Cerebellar cortex (tissue), 1 donor: Measurements from ENCODE around the gene FN1.
"Not testable (repeated sequence)": the region's sequence is repeated elsewhere in the genome, so short reads cannot be mapped to it uniquely, and the experiment has no call there.

ENCODE experiments used
- DNase-seq: peaks from one replicate; pipeline ENCODE4 v3.0.0-alpha.2; 2015; ENCODE audit warnings: low spot score

Gene FN1

DNA sequence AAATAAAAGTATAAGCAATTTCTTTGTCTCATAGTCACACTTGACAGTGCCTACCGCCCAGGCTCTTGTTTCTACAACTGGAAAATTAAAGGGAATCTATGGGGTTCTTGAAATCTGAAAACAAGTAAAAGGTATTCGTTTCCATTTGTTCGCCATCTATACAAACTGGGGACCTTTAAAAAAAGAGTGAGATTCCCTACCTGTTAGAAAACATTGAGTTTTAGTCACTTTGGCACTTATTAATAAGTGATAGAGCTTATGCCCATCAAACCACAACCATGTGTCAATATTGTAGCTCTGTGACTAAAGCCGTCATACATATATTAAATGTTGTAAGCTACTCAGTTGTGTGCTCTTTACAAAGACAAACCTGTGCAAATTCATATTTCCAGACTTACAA, 13.2 kb downstream of the FN1 start:
- DNase-seq, result no peak

GRCh38 chr2:215421859-215422461, 13.9 kb downstream of the FN1 start:
- no peak for DNase-seq

- DNase-seq, result no peak
Measured at GRCh38 chr2:215420471-215420935, 15.4 kb downstream of the FN1 start.

DNA sequence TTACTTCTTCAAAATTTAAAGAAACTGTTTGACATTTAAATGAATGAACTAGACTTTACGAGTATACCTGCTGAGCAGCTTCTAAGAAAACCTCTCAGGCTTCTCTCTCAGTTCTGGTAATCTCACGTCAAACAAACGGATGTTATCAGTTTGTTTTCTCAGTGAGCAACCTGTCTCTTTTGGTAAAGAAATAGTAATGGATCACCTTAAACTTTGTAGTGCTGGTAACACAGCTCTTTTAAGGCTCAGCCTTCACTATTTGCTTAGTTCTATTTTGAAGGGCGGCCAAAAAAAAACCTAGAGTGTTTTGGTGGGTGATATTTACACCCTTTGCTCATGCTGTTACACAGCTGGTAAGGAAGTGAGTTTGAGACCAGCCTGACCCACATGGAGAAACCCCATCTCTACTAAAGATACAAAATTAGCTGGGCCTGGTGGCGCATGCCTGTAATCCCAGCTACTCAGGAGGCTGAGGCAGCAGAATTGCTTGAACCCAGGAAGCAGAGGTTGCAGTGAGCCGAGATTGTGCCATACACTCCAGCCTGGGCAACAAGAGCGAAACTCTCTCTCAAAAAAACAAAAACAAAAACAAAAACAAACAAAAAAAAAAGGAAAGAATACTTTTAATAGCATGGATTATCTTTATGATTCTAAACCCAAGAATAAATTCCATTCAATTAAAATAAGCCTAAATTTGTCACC, 15.9 kb downstream of the FN1 start:
- no peak for DNase-seq

DNA sequence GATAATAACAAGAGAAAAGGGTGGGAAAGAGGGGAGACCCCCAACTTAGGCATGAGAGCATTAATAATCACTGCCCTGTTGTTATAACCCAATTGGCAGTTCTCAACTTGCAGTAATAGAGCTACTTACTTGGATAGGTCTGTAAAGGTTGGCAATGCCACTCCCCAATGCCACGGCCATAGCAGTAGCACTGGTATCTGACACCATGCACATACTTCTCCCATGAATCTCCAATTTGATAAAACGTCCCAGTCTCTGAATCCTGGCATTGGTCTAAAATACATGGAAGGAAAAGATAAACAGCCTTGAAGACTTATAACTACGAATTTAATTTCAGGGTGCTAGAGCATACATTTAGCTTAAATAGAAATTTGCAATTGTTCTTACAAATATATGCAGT, 16.8 kb downstream of the FN1 start:
- no peak for DNase-seq

DNA sequence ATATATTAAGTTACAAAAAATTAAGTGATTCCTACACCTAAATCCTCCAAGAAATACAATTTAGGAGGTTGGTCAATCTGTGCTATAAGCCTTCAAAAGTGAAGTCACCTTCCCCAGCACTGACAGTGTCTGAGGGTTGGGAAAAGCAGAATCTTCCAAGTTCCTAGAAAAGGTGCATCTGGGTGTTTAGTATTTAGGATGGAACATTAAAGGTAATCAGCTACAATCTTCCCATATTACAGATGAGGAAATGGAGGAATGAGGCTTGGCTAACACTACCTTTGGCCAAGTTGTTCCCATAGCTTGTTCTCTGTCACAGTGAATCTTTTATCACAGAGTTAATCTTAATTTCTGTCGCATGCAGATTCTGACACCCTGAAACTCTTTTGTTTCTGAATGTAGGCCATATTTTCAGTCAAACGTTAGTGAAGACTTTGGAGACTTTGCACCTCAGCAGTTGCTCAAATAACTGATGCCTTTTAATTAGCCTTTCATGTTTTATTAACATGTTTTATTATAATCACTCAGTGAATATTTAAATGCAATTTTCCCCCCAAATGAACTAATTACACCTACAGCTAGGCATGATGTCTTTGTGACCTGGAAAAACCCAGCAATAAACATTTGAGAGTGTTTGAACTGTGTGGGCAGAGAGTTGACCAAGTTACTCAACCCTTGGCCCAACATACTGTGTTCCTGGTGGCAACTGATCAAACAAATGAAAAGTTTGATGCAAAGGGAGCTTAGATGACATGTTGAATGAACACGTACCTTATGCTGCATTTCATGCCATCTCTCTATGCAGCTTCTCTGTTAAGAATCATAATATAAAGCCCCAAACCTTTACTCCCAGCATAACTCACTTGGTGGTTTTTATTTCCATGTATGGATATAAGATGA, 17.6 kb downstream of the FN1 start:
- DNase-seq, result no peak

DNA sequence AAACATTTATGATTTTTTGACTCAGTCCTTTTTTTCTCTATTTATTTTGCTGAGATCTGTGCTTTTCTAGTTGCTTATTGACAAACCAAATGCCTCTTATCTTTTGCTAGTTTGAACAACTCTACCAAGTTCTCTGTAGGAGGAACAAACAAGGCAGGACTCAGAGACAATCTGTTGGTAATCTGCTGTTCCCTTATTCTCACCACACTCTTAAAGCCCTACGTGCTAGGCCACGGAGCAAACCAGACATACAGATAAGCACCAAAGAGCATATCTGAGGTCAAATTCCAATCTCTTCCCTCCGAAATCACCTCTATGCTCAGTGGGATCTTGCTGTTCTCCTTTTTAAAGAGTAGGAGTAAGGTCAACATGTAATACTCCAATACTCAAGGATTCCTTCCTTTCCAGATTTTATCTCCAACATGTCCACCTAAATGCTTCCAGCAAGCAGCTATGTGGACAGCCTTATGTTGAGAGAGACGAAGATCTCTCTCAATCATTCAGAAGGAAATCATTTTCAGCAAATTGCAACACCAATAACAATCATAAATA, 18.4 kb downstream of the FN1 start:
- no peak for DNase-seq

DNA sequence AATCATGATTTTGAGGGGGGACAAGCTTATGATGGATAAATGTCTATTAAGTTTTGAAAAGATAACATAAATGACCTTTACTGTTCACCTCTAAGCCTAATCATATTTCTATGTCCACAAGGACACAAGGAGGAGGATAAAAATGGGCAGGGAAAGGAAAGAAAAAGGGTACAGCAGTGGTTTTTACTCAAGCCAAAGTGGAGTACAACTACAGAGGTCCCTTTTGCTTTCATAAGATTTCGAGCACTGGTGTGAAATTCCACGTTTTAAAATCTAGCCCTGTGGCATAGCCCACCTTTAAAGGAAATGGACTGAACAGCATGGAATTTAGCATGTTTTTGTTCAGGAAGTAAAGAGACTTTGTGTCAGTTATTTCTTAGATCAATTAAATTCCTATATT, 19.2 kb downstream of the FN1 start:
- no peak for DNase-seq

GRCh38 chr2:215415820-215416577, 19.9 kb downstream of the FN1 start:
- no peak for DNase-seq

- no peak for DNase-seq
Measured at GRCh38 chr2:215415218-215415617, 20.6 kb downstream of the FN1 start.

DNA sequence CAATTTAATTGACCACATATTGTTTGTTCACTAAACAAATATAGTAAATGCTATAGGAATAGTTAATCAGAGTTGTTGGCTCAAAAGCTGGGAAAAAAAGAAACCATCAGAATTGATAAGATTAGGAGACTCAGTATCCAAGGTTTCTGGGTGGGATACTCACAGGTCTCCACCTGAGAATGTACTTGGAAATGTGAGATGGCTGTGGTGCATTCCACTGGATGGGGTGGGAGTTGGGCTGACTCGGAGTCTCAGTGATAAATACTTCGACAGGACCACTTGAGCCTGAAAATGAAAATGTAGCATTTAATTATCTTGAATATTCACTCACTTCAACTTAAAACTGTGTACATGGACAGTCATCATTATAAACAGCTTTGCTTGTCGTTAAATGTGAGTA, 21.2 kb downstream of the FN1 start:
- no peak for DNase-seq

DNA sequence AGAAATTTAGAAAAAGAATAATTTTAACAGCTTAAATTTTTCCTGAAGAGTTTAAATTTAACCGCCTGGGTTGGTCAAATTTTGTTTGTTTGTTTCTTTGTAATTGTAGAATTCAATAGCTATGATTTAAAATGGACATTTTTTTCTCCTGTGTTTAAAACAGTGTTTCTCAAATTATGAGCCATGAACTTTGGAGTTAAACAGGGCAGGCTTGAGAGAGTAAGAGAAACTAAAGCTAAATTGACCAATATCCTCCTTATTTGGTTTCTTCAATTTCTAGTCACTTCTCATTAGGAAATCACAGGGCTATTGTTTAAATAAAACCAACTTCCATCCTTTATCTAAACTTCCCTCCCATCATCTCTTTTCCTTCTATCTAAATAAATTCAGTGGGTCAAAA, 21.9 kb downstream of the FN1 start:
- no peak for DNase-seq

GRCh38 chr2:215413484-215413777, 22.4 kb downstream of the FN1 start:
- no peak for DNase-seq

DNA sequence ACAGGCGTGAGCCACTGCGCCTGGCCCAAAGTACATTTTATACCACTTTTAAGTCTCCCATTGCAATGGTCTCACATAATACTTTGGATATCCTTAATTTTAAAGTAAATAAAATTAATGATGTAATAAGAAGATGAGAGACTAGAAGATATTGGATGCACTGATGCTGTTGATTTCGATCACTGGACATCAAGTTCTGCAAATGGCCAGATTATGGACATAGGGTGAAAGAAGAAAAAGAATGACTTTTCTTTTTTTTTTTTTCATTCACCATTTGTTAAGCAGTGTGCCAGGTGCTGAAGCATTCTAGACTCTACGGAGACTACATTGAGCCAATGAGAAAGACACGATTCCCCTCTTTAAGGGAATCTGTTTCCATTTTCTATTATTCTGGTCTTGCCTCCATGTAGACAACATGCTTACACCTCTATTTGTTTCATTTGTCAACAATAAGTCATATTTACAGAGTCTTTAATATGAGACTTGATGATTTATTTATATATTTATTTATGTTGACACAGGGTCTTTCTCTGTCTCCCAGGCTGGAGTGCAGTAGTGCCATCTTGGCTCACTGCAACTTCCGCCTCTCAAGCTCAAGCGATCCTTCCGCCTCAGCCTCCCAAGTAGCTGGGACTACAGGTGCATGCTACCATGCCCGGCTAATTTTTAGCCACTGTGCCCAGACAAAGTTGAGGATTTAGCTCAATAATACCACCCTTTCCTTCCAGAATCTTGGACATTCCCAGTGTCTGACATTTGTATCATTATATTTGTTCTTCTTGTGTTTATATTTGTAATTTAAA, 23.7 kb downstream of the FN1 start:
- no peak for DNase-seq

DNA sequence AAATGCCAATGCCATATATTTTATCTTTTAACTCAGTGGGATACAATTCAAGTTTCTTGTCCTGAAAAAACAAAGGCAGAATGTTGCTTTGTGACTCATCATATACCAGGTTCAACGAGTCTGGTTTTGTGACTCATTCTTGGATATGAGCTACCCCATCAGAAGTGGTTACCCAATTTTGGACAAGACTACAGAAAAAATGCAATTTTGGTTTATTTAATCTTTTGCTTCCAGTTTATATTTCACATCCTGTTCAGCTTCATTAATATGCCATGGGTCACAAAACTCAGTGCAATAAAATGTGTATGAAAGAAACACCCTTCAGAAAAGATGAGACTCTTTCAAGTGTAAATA, 25.0 kb downstream of the FN1 start:
- no peak for DNase-seq

DNA sequence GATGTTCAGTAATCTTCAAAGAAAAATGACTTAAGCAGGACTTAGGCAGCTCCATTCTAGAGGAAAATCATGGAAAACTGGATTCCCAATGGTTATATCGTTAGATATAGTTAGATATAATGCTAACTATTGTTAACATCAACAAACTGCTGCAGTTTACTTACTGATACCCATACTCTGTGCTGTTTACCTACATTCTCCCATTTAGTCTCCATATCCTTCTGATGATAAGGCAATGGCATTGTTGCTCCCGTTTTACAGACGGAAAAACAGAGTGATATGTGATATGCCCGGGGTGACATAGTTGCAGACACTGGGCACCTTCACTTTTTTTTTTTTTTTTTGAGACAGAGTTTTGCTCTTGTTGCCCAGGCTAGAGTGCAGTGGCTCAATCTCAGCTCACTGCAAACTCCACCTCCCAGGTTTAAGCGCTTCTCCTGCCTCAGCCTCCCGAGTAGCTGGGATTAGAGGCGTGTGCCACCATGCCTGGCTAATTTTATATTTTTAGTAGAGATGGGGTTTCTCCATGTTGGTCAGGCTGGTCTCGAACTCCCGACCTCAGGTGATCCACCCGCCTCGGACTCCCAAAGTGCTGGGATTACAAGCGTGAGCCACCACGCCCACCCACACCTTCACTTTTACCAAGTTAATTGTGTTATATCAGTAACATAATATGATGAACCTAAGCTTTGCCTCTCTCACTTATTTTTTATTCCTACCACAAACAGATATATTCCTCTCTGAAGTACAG, 25.5 kb downstream of the FN1 start:
- not testable (repeated sequence) for DNase-seq

- DNase-seq, result no peak
Measured at GRCh38 chr2:215409331-215410127, 26.3 kb downstream of the FN1 start.

DNA sequence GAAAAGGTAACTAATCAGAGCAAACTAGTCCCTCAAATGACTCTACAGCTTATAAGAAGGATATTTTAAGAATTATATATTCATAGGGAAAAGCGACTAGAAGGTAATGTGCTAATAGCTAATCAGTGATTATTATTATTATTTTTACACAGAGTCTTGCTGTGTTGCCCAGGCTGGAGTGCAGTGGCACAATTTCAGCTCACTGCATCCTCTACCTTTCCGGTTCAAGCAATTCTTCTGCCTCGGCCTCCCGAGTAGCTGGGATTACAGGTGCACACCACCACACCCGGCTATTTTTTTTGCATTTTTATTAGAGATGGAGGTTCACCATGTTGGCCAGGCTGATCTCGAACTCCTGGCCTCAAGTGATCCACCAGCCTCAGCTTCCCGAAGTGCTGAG, 27.4 kb downstream of the FN1 start:
- not testable (repeated sequence) for DNase-seq

- DNase-seq, result no peak
Measured at GRCh38 chr2:215407590-215408264, 28.1 kb downstream of the FN1 start.
